GM18507 (cell line): ENCODE measurements around the gene TMEM44.
"Not testable (repeated sequence)": the region's sequence is repeated elsewhere in the genome, so short reads cannot be mapped to it uniquely, and the experiment has no call there.

ENCODE experiments used
- DNase-seq: peaks from one replicate; pipeline ENCODE4 v3.0.0; 2011; ENCODE audit warnings: low read depth; ENCODE audit not compliant: insufficient read length; ENCODE audit errors: extremely low spot score
- FAIRE-seq: peaks from 2 replicates; lab custom pipeline; 2011; peaks lifted over from hg19 to GRCh38; lab: Jason Lieb, UNC

Gene TMEM44

GRCh38 chr3:194617143-194617671, 16.0 kb downstream of the TMEM44 start:
- DNase-seq, result no peak
- FAIRE-seq, result no peak

GRCh38 chr3:194615226-194615625, 18.0 kb downstream of the TMEM44 start:
- DNase-seq, result no peak
- no peak for FAIRE-seq

- no peak for DNase-seq
- no peak for FAIRE-seq
These were observed 21.0 kb downstream of the TMEM44 start for GRCh38 chr3:194612221-194612620.

GRCh38 chr3:194610689-194611088, 22.5 kb downstream of the TMEM44 start:
- DNase-seq (no peak), FAIRE-seq (no peak)

GRCh38 chr3:194609601-194610000, 23.6 kb downstream of the TMEM44 start:
- DNase-seq, result no peak
- no peak for FAIRE-seq

GRCh38 chr3:194608981-194609380, 24.2 kb downstream of the TMEM44 start:
- DNase-seq, result no peak
- no peak for FAIRE-seq

GRCh38 chr3:194607592-194608389, 25.4 kb downstream of the TMEM44 start:
- no peak for DNase-seq
- FAIRE-seq, result no peak

- FAIRE-seq (no peak), DNase-seq (no peak)
These were observed 26.3 kb downstream of the TMEM44 start for GRCh38 chr3:194606941-194607340.

- no peak for DNase-seq
- no peak for FAIRE-seq
These were observed 27.1 kb downstream of the TMEM44 start for GRCh38 chr3:194606163-194606562.

- not testable (repeated sequence) for DNase-seq, FAIRE-seq
These were observed 27.9 kb downstream of the TMEM44 start for GRCh38 chr3:194605314-194605713.

- DNase-seq (no peak), FAIRE-seq (no peak)
These were observed 28.4 kb downstream of the TMEM44 start for GRCh38 chr3:194604837-194605236.

- FAIRE-seq (no peak), DNase-seq (no peak)
These were observed 29.1 kb downstream of the TMEM44 start for GRCh38 chr3:194604126-194604525.

- no peak for DNase-seq
These were observed 30.5 kb downstream of the TMEM44 start for GRCh38 chr3:194602669-194603171.

GRCh38 chr3:194598771-194599557, 34.3 kb downstream of the TMEM44 start:
- no peak for DNase-seq
- no peak for FAIRE-seq

More at GRCh38 chr3:194602669-194603171, 30.5 kb downstream of the TMEM44 start:
- FAIRE-seq, result no peak

- FAIRE-seq, result no peak
- no peak for DNase-seq
These were observed 36.3 kb downstream of the TMEM44 start for GRCh38 chr3:194596906-194597305.

- peak; percentile 49 for FAIRE-seq
- no peak for DNase-seq
These were observed 40.1 kb downstream of the TMEM44 start for GRCh38 chr3:194592798-194593752.

- no peak for DNase-seq
- FAIRE-seq, result no peak
These were observed 44.5 kb downstream of the TMEM44 start for GRCh38 chr3:194588741-194589140.

- DNase-seq, result no peak
- no peak for FAIRE-seq
These were observed 45.0 kb downstream of the TMEM44 start for GRCh38 chr3:194588236-194588635.

- DNase-seq, result no peak
- no peak for FAIRE-seq
These were observed 45.7 kb downstream of the TMEM44 start for GRCh38 chr3:194587438-194587931.
